Measurements from ENCODE around the gene HIPK4.
"Not testable (repeated sequence)": the region's sequence is repeated elsewhere in the genome, so short reads cannot be mapped to it uniquely, and the experiment has no call there.

HIPK4 gene

GRCh38 chr19:40389404-40390083 lies 437 bp downstream of the HIPK4 start:
- H3K36me3 Mint-ChIP-seq: no peaks in the 10 kb centered on the region

GRCh38 chr19:40388481-40388880 lies 1.5 kb downstream of the HIPK4 start:
- Mint-ChIP-seq H3K4me1 (ENCODE audit: low read depth) (no peaks in the 10 kb centered on the region), H3K27ac (no peak overlapping the region), H3K9me3 (ENCODE audit: low read depth) (no peaks in the 10 kb centered on the region), H3K4me3 (no peak overlapping the region), H3K27me3 (no peaks in the 10 kb centered on the region), H3K36me3 (no peaks in the 10 kb centered on the region)

More at GRCh38 chr19:40389404-40390083, 437 bp downstream of the HIPK4 start:
- H3K4me1 Mint-ChIP-seq (ENCODE audit: low read depth): no peaks in the 10 kb centered on the region
- no peaks in the 10 kb centered on the region for H3K9me3 Mint-ChIP-seq (ENCODE audit: low read depth)
- no peak overlapping the region for H3K27ac Mint-ChIP-seq
- H3K27me3 Mint-ChIP-seq: no peaks in the 10 kb centered on the region
- H3K4me3 Mint-ChIP-seq: no peak overlapping the region

- Mint-ChIP-seq H3K27ac (no peak overlapping the region), H3K27me3 (no peaks in the 10 kb centered on the region), H3K4me3 (no peak overlapping the region), H3K4me1 (ENCODE audit: low read depth) (no peaks in the 10 kb centered on the region), H3K36me3 (no peaks in the 10 kb centered on the region), H3K9me3 (ENCODE audit: low read depth) (no peaks in the 10 kb centered on the region)
Measured at GRCh38 chr19:40387155-40387554, 2.8 kb downstream of the HIPK4 start.

GRCh38 chr19:40383668-40384248 lies 6.2 kb downstream of the HIPK4 start:
- no peaks in the 10 kb centered on the region for H3K4me1 Mint-ChIP-seq (ENCODE audit: low read depth)
- no peaks in the 10 kb centered on the region for H3K27me3 Mint-ChIP-seq
- H3K9me3 Mint-ChIP-seq (ENCODE audit: low read depth): no peaks in the 10 kb centered on the region
- no peak overlapping the region for H3K4me3 Mint-ChIP-seq
- no peak overlapping the region for H3K27ac Mint-ChIP-seq
- no peaks in the 10 kb centered on the region for H3K36me3 Mint-ChIP-seq

- no peaks in the 10 kb centered on the region for H3K27me3 Mint-ChIP-seq
- H3K9me3 Mint-ChIP-seq (ENCODE audit: low read depth): no peaks in the 10 kb centered on the region
- H3K4me3 Mint-ChIP-seq: no peak overlapping the region
- H3K27ac Mint-ChIP-seq: no peak overlapping the region
- no peaks in the 10 kb centered on the region for H3K4me1 Mint-ChIP-seq (ENCODE audit: low read depth)
- H3K36me3 Mint-ChIP-seq: no peaks in the 10 kb centered on the region
Measured at GRCh38 chr19:40381321-40381720, 8.7 kb downstream of the HIPK4 start.

GRCh38 chr19:40380199-40381037 lies 9.6 kb downstream of the HIPK4 start:
- Mint-ChIP-seq H3K36me3 (no peaks in the 10 kb centered on the region), H3K27ac (no peak overlapping the region), H3K27me3 (no peaks in the 10 kb centered on the region), H3K9me3 (ENCODE audit: low read depth) (no peaks in the 10 kb centered on the region), H3K4me3 (no peak overlapping the region), H3K4me1 (ENCODE audit: low read depth) (peaks cover 1% of the 10 kb centered on the region)

- no peaks in the 10 kb centered on the region for H3K27me3 Mint-ChIP-seq
- H3K9me3 Mint-ChIP-seq (ENCODE audit: low read depth): no peaks in the 10 kb centered on the region
- no peaks in the 10 kb centered on the region for H3K36me3 Mint-ChIP-seq
- H3K27ac Mint-ChIP-seq: no peak overlapping the region
- H3K4me1 Mint-ChIP-seq (ENCODE audit: low read depth): peaks cover 3% of the 10 kb centered on the region
- H3K4me3 Mint-ChIP-seq: no peak overlapping the region
Measured at GRCh38 chr19:40379446-40380198, 10.4 kb downstream of the HIPK4 start.

- H3K4me1 Mint-ChIP-seq (ENCODE audit: low read depth): peaks cover 7% of the 10 kb centered on the region
- H3K27me3 Mint-ChIP-seq: no peaks in the 10 kb centered on the region
- no peak overlapping the region for H3K27ac Mint-ChIP-seq
- H3K9me3 Mint-ChIP-seq (ENCODE audit: low read depth): no peaks in the 10 kb centered on the region
- no peak overlapping the region for H3K4me3 Mint-ChIP-seq
- no peaks in the 10 kb centered on the region for H3K36me3 Mint-ChIP-seq
Measured at GRCh38 chr19:40378509-40378908, 11.5 kb downstream of the HIPK4 start.

- Mint-ChIP-seq H3K9me3 (ENCODE audit: low read depth) (no peaks in the 10 kb centered on the region), H3K36me3 (no peaks in the 10 kb centered on the region), H3K4me3 (no peak overlapping the region), H3K4me1 (ENCODE audit: low read depth) (peaks cover 7% of the 10 kb centered on the region), H3K27ac (no peak overlapping the region), H3K27me3 (no peaks in the 10 kb centered on the region)
Measured at GRCh38 chr19:40377876-40378385, 12.1 kb downstream of the HIPK4 start.

GRCh38 chr19:40376286-40376862 lies 13.6 kb downstream of the HIPK4 start:
- no peaks in the 10 kb centered on the region for H3K36me3 Mint-ChIP-seq
- no peaks in the 10 kb centered on the region for H3K27me3 Mint-ChIP-seq
- no peak overlapping the region for H3K27ac Mint-ChIP-seq
- H3K4me3 Mint-ChIP-seq: no peak overlapping the region
- no peaks in the 10 kb centered on the region for H3K9me3 Mint-ChIP-seq (ENCODE audit: low read depth)
- H3K4me1 Mint-ChIP-seq (ENCODE audit: low read depth): peaks cover 7% of the 10 kb centered on the region

GRCh38 chr19:40374084-40374483 lies 15.9 kb downstream of the HIPK4 start:
- Mint-ChIP-seq H3K27ac (no peak overlapping the region), H3K27me3 (no peaks in the 10 kb centered on the region), H3K9me3 (ENCODE audit: low read depth) (no peaks in the 10 kb centered on the region), H3K4me3 (no peak overlapping the region), H3K4me1 (ENCODE audit: low read depth) (peaks cover 7% of the 10 kb centered on the region), H3K36me3 (peaks cover 3% of the 10 kb centered on the region)

- Mint-ChIP-seq H3K4me3 (no peak overlapping the region), H3K9me3 (ENCODE audit: low read depth) (no peaks in the 10 kb centered on the region), H3K4me1 (ENCODE audit: low read depth) (peaks cover 7% of the 10 kb centered on the region), H3K36me3 (peaks cover 3% of the 10 kb centered on the region), H3K27me3 (no peaks in the 10 kb centered on the region), H3K27ac (no peak overlapping the region)
Measured at GRCh38 chr19:40371802-40372122, 18.2 kb downstream of the HIPK4 start.

- Mint-ChIP-seq H3K36me3 (peaks cover 3% of the 10 kb centered on the region), H3K27ac (no peak overlapping the region), H3K4me3 (no peak overlapping the region), H3K27me3 (no peaks in the 10 kb centered on the region), H3K4me1 (ENCODE audit: low read depth) (peaks cover 7% of the 10 kb centered on the region), H3K9me3 (ENCODE audit: low read depth) (no peaks in the 10 kb centered on the region)
Measured at GRCh38 chr19:40370997-40371801, 18.8 kb downstream of the HIPK4 start.

- not testable (repeated sequence) for H3K27me3 Mint-ChIP-seq; H3K27ac Mint-ChIP-seq; H3K36me3 Mint-ChIP-seq; H3K4me1 Mint-ChIP-seq (ENCODE audit: low read depth); H3K4me3 Mint-ChIP-seq; H3K9me3 Mint-ChIP-seq (ENCODE audit: low read depth)
Measured at GRCh38 chr19:40370253-40370652, 19.7 kb downstream of the HIPK4 start.
